ENCODE data around the gene MAGI2. TPM values are rescaled to one million over a fixed set of nuclear protein-coding genes. Genes with fewer than 3 reads are reported as not detected.
A peak's percentile ranks its signal among the peaks of the same experiment; 100 is the strongest.

The MAGI2 gene
- total and polyA plus RNA-seq, 2 donors from 2014 or later, result 4.4 to 9.0 TPM

DNA sequence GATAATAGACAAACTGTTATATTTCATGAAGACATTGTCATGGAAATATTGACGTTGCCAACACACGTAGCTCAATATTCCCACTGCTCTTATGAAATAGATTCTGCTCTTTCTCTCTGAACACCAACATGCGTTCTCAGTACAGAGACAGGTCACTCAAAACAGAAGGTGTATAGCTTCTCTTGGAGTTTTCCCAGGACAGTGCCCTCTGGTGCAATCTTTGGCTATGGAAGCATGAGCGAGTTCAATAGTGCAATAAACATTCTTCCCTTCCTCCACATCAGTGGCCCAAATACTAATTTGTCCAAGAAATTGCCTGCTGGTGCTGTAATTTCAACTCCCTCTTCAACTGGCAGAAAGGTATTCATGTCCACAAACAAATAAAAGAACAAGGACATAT lies 145.3 kb downstream of the MAGI2 start:
- DNase-seq (peak in 1 of 5 donors; percentile 20), FAIRE-seq (no peak)
- Histone ChIP-seq H3K27me3 (ENCODE audit: control insufficient read depth, insufficient read depth, low read length) (no peaks in the 10 kb centered on the region), H3K27ac (ENCODE audit: low read depth in 2 of 2, low read length in 2 of 2) (no peak overlapping the region), H3K36me3 (ENCODE audit: control insufficient read depth in 2 of 3, insufficient read depth in 3 of 3, low read length in 3 of 3) (no peaks in the 10 kb centered on the region), H3K4me1 (ENCODE audit: control insufficient read depth in 2 of 3, insufficient read depth in 2 of 3, low read depth in 1 of 3, low read length in 3 of 3) (peaks cover 0 to 5% (median 2%) of the 10 kb centered on the region in 3 donors), H3K4me3 (ENCODE audit: low read length in 3 of 3) (no peak overlapping the region), H3K9me3 (ENCODE audit: control insufficient read depth in 2 of 3, insufficient read depth in 1 of 3, low read length in 3 of 3) (no peaks in the 10 kb centered on the region), H3K9ac (ENCODE audit: low read length in 3 of 3) (no peak overlapping the region)
- peak; percentile 7 for TF ChIP-seq CTCF (IDR thresholded peaks at IDR 0.05; ENCODE audit: borderline replicate concordance, extremely low read depth, insufficient read depth)
- intact Hi-C loops (cut with DNase I), result no loop called here

- FAIRE-seq (no peak), DNase-seq (no peak)
- Histone ChIP-seq H3K36me3 (ENCODE audit: control insufficient read depth in 2 of 3, insufficient read depth in 3 of 3, low read length in 3 of 3) (no peaks in the 10 kb centered on the region), H3K9ac (ENCODE audit: low read length in 3 of 3) (no peak overlapping the region), H3K27me3 (ENCODE audit: control insufficient read depth, insufficient read depth, low read length) (no peaks in the 10 kb centered on the region), H3K4me1 (ENCODE audit: control insufficient read depth in 2 of 3, insufficient read depth in 2 of 3, low read depth in 1 of 3, low read length in 3 of 3) (peaks cover 0 to 9% (median 2%) of the 10 kb centered on the region in 3 donors), H3K4me3 (ENCODE audit: low read length in 3 of 3) (no peak overlapping the region), H3K27ac (ENCODE audit: low read depth in 2 of 2, low read length in 2 of 2) (no peak overlapping the region), H3K9me3 (ENCODE audit: control insufficient read depth in 2 of 3, insufficient read depth in 1 of 3, low read length in 3 of 3) (no peaks in the 10 kb centered on the region)
- no peak for TF ChIP-seq CTCF (IDR thresholded peaks at IDR 0.05; ENCODE audit: borderline replicate concordance, extremely low read depth, insufficient read depth)
- intact Hi-C loops (cut with DNase I), result no loop called here
These were observed 146.1 kb downstream of the MAGI2 start for GRCh38 chr7:79307376-79307775.

DNA sequence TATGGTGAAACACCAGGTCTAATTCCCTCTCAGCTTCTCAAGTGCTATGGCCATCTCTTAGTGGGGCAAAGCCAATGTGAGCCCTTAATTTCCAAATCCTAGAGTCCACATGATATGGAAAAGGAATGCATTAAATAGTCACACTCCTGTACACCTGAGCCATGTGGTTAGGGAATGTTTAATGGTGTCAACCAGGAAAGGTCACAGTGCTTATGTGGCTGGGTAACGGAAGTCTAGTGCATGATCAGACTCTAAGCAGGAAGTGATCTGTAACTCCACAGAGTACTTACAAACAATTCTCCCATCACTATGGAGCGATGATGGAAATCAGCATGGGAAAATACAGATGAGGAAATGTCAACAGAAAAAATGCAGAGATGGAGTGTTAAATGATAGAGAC lies 148.8 kb downstream of the MAGI2 start:
- no peak overlapping the region for H3K9ac ChIP-seq (ENCODE audit: low read length in 3 of 3)
- no peak for TF ChIP-seq CTCF (IDR thresholded peaks at IDR 0.05; ENCODE audit: borderline replicate concordance, extremely low read depth, insufficient read depth)
- no peak overlapping the region for H3K4me3 ChIP-seq (ENCODE audit: low read length in 3 of 3)
- H3K27ac ChIP-seq (ENCODE audit: low read depth in 2 of 2, low read length in 2 of 2), result no peak overlapping the region
- H3K4me1 ChIP-seq (ENCODE audit: control insufficient read depth in 2 of 3, insufficient read depth in 2 of 3, low read depth in 1 of 3, low read length in 3 of 3), result peaks cover 0 to 16% (median 5%) of the 10 kb centered on the region in 3 donors
- FAIRE-seq (no peak), DNase-seq (peak in 1 of 5 donors; percentile 21)
- H3K36me3 ChIP-seq (ENCODE audit: control insufficient read depth in 2 of 3, insufficient read depth in 3 of 3, low read length in 3 of 3), result no peaks in the 10 kb centered on the region
- intact Hi-C loops (cut with DNase I), result no loop called here
- no peaks in the 10 kb centered on the region for H3K9me3 ChIP-seq (ENCODE audit: control insufficient read depth in 2 of 3, insufficient read depth in 1 of 3, low read length in 3 of 3)
- H3K27me3 ChIP-seq (ENCODE audit: control insufficient read depth, insufficient read depth, low read length), result no peaks in the 10 kb centered on the region

GRCh38 chr7:79302293-79302692 lies 151.2 kb downstream of the MAGI2 start:
- FAIRE-seq (no peak), DNase-seq (no peak)
- no peaks in the 10 kb centered on the region for H3K36me3 ChIP-seq (ENCODE audit: control insufficient read depth in 2 of 3, insufficient read depth in 3 of 3, low read length in 3 of 3)
- H3K27me3 ChIP-seq (ENCODE audit: control insufficient read depth, insufficient read depth, low read length), result no peaks in the 10 kb centered on the region
- no peak overlapping the region for H3K27ac ChIP-seq (ENCODE audit: low read depth in 2 of 2, low read length in 2 of 2)
- no peaks in the 10 kb centered on the region for H3K9me3 ChIP-seq (ENCODE audit: control insufficient read depth in 2 of 3, insufficient read depth in 1 of 3, low read length in 3 of 3)
- peaks cover 0 to 16% (median 5%) of the 10 kb centered on the region in 3 donors for H3K4me1 ChIP-seq (ENCODE audit: control insufficient read depth in 2 of 3, insufficient read depth in 2 of 3, low read depth in 1 of 3, low read length in 3 of 3)
- H3K4me3 ChIP-seq (ENCODE audit: low read length in 3 of 3), result no peak overlapping the region
- H3K9ac ChIP-seq (ENCODE audit: low read length in 3 of 3), result no peak overlapping the region
- intact Hi-C loops (cut with DNase I), result no loop called here
- TF ChIP-seq CTCF (IDR thresholded peaks at IDR 0.05; ENCODE audit: borderline replicate concordance, extremely low read depth, insufficient read depth), result no peak
